NCI-H1417 treated with DMSO at 0.1 percent for 48 hours (cell line): ENCODE measurements around the gene ARID1B.

Experiments used
- DNase-seq: peaks from one replicate; lab custom pipeline; 2025; lab: John Stamatoyannopoulos, UW

Gene ARID1B

DNA sequence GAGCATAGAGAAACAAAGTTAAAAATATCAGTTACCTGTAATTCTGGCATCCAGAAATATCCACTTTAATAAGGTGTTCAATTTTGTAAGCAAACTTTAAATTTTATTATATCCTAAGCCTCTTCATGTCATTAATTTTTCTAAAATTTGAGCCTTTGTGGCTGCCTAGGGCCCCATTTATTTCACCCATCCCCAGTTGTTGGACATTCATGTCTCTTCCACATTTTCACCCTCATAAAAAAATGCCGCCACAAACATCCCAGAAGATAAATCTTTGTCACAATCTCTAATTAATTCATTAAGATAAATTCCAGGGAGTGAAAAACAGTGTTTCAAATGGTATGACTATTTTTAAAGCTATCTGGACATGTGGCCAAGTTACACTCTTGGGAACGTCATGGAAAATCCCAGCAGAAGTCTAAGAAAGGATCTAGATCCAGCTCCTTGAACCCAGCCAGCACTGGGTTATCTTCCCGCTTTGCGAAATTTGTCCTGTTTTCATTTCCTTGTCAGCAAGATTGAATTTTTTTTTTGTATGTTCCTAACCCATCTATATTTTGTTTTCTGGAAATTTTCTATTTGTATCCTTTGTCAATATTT, 448.9 kb downstream of the ARID1B start:
- DNase-seq, result no peak

DNA sequence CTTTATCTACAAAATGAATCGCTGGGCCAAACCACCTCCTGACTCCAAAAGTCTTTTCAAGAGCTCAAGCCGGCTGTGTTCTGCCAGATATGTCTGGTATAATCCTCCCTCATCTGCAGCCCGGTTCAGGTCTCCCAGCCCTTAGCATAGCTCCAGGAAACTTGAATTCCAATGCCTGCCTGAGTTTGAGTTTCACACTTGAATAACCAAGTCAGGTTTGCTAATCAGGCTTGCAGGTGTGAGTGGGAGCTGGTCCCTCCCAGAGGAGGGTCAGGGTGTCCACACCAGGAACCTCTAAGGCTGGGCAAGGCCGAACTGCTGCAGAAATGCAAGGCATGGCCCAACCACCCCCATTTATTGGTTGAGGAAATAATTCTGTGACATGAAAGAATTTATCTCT, 449.6 kb downstream of the ARID1B start:
- DNase-seq, result no peak

DNA sequence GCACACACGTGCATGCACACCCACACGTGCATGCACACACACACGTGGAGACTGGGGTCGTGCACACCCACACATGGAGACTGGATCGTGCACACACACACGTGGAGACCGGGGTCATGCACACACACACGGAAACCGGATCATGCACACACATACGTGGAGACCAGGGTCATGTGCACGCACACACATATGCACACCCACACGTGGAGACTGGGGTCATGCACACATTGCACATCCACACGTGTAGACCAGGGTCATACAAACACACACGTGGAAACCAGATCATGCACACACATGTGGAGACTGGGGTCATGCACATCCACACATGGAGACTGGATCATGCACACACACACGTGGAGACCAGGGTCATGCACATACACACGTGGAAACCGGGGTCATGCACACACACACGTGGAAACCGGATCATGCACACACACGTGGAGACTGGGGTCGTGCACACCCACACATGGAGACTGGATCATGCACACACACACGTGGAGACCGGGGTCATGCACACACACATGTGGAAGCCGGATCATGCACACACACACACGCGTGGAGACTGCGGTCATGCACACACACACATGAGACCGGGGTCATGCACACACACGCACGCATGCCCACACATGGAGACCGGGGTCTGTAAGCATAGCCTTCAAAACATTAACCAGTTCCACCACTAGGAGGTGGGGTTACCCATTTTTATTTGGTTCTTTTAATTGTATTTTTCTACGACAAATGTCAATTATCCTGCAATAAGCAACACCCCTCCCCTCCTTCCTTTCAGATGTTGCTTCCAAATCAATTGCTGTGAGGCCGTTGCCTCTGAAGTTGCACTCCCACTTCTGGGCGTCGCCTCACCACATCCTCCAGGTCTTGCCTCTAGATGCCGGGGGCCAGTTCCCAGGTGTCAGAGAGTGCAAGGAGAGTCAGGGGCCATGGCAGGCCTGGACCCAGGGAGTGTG, 450.3 kb downstream of the ARID1B start:
- no peak for DNase-seq

GRCh38 chr6:157228426-157229131, 451.4 kb downstream of the ARID1B start:
- DNase-seq, result peak; percentile 93

GRCh38 chr6:157229132-157229618, 452.0 kb downstream of the ARID1B start:
- DNase-seq, result peak; percentile 96

DNA sequence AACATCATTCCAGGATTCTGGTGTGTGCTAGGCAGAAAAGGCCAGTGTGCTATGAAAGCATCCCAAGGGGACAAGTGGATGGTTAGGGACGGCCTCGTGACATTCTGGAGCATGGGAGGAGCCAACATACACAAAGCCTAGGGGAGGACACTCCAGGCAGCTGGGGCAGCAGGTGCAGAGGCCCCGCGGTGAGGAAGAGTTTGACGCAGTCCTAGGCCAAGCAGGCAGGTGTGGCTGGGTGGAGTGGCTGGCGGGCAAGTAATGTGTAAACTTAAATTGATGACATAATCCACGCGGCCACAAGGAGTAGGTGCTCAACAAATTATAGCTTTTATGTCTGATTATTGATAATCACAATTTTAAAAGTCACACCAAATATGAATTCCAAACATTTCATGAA, 452.5 kb downstream of the ARID1B start:
- peak; percentile 97 for DNase-seq

- no peak for DNase-seq
Observed at GRCh38 chr6:157230910-157231309, 453.7 kb downstream of the ARID1B start.

DNA sequence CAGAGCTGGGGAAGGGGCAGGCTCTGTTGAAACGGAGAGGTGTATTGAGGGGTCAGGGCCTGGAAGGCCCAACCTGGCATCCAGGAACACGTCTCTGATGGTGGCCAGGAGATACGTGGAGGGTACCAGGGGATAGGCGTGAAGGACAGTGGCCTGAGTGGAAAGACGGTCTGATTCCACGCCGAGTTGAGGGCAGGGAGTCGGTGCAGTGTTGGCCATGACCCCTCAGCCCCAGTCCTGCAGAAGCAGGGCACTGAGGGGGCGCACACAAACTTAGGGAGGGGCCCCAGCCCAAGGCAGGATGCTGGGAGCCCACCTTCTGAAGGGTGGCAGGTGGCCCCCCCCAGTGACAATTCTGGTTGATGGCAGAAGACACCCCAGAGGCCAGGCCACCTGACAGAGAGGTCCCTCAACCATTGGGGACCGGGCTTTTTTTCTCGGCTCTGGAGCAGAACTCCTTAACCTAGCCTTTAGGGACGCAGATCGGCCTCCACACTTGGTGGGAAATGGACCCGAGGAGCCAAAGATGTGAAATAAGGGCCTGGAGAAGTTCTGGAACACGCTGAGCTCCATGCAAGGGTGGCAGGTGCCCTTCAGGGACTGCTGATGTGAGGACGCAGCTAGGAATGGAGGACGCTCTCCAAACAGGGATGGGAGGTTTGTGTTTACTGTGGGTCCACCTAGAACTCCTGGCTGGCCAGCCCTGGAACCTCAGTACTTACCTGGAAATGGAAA, 455.1 kb downstream of the ARID1B start:
- no peak for DNase-seq

DNA sequence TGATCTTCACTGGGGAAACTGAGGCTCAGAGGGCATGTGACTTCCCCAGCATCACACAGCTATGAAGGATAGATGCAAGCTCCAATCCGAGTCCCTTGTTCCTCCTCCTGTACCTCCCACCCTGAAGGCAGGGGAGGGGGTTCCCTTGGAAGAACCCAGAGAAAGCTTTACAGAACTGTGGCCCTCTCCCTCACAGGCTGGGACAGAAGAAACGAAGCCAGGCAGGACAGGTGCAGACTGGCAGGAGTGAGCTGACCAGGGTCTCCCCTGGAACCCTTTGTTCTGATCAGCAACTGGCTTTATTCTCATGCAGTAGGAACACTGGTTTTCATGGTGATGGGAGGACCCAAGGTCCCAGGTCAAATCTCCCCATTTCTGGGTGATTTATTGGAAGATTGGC, 456.0 kb downstream of the ARID1B start:
- DNase-seq, result no peak

DNA sequence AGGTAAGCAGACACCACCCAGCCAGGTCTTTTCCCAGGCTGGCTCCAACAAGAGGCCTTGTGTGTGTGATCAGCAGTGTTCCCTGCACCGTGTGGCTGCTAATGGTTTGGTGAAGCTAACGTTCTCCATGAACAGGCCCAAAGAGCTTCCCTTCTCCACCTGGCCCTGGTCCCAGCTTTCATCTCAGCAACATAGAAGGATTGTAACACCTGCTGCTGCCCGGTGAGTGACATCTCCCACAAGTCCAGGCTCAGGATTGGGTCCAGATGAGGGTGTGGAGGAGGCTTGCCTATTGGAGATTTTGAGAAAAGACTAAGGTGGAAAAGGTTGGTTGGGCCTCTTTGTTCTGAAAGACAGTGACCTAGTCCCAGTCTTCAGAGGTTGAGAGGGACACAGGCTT, 456.5 kb downstream of the ARID1B start:
- no peak for DNase-seq

- no peak for DNase-seq
Observed at GRCh38 chr6:157235600-157236039, 458.4 kb downstream of the ARID1B start.

DNA sequence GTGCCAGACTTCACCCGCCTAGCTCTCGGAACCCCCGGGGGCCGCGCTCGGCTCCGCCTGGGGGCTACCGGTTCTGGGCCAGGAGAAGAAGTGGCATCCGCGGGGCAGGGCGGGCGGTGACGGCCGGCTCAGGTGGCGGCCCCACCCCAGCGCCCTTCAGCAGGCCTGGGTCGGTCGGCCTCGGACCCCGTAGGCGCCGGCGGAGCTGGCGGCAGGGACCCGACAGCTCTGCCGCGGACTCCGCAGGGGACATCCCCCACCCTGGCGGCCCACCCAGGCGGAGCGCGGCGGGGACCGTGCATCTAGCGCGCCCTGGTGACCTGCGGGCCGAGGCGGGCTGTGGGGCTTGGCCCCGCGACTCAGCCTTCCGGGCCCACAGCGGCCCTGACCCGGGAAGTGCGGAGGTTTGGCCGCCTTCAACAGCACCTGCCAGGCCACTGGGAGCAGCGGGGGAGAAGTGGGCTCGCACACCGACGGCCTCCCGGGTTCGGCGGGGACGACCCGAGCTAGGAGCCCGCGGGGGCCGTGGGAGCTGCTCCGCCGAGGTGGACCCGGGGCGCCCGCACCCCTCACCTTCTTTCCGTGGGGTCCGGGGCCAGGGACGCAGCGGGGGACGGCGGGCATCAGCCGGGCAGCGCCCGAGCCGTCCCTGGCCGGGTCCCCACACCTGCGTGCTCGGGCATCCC, 459.0 kb downstream of the ARID1B start:
- no peak for DNase-seq

DNA sequence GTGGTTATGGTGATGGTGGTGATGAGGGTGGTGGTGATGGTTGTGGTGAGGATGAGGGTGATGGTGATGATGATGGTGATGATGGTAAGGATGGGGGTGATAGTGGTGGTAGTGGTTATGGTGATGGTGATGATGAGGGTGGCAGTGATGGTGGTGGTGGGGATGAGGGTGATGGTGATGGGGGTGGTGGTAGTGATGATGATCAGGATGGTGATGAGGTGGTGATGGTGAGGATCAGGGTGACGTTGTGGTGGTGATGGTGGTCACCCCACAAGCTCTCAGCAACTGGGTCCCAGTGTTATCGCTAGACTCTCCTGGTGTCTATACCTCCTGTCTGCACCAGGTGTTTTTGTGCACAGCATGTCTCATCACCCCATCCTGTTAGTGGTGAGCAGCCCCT, 461.2 kb downstream of the ARID1B start:
- no peak for DNase-seq

DNA sequence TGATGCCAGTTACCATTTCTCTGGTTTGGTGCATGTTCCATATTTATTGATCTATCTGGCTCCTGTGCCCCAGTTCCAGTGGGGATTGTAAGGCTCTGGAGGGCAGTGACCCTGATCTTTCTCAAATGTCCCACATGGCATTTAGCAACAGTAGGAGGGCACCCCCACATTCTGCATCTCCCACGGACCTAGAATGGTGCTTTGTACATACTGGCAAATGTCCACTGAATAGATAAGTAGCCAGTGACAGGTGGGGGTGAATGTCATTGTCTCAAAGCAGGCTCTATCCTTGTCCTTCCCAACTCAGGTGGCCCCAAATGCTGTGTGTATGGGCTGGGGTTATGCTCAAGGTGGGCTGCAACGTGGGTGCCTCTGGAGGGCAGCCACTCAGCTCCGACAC, 462.0 kb downstream of the ARID1B start:
- DNase-seq, result no peak

DNA sequence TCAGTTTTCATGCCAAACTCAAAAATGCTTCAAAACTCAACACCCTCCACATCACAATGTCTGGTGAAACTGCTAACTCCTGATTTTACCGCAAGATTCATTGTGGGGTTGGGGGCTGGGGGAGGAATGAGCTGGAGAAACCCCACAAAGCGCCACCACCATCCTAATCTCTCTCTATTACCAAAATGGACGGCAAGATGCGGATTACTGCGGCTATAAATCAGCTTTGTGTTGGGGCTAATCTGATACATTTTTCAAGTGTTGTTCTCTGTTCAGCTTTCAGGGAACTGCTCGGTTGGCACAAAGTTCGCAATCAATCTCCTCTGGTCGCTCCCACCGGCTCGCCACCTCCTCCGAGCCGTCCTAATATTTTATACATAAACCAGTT, 462.5 kb downstream of the ARID1B start:
- no peak for DNase-seq

DNA sequence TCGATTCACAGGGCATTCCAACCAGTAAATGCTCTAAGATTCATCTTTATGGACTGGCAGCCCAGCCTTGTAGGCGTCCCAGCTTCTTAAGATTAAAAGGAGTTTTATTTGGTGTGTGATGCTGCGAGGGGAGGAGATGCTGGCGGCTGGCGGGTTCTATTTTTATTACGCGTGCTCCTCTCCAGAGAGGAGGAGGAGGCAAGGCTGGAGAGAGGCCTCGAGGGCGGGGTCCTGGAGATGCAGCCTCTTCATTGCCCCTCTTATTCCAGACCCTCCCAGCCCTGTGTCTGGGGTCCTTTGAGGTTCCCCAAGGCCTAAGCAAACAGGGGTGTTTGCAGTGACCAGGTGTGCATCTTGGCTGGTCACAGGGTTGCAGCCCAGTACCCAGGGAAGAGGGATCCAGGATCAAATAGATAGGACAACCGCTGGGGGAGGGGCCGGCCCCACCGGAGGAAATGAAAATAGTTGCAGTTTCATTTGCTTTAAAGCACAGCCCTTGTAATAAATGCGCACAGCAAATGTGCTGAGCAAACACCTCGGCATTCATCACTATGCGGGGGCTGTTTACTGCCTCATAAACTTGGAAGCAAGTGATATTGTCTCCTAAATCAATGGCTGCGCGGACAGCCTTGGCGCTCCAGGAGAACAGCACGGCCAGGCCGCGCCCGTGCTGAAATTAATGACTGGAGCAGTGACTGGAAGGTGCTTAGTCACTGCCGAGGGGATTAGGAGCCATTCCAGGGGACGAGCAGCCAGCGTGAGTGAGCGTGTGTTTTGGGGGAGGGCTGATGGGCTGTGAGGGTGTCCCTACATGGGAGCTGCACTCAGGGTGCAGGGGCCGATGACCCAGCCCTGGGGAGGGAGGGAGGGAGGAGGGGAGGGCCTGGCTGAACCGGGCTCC, 463.1 kb downstream of the ARID1B start:
- no peak for DNase-seq

DNA sequence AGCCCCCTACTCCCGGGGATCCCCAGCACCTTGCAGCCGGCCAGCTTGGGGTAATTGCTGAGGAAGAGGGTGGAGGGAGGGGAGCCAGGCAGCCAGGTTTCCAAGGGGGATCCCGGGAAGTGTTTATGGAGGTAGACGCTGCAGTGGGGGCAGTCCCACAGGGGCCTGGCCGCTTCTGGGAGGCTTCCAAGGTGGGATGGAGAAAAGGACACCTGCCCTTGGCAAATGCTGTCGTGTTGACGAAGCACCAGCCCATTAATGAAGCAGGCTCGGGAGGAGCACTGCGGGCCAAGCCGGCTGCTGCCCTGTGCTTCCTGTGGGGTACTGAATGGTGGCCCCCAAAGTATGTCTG, 463.8 kb downstream of the ARID1B start:
- no peak for DNase-seq

GRCh38 chr6:157242791-157243190, 465.6 kb downstream of the ARID1B start:
- DNase-seq, result no peak

GRCh38 chr6:157244175-157244574, 467.0 kb downstream of the ARID1B start:
- DNase-seq, result no peak

- DNase-seq, result no peak
Observed at GRCh38 chr6:157244780-157245179, 467.6 kb downstream of the ARID1B start.
